Measurements from ENCODE around the gene AKAP3. TPM values are rescaled to one million over a fixed set of nuclear protein-coding genes. Genes with fewer than 3 reads are reported as not detected.

AKAP3 gene
- total and polyA plus RNA-seq, 2 donors (not counting 3 experiments of a cell fraction or from before 2014, with no cell fraction given), result 0.18 to 0.62 TPM

- dilution Hi-C loops (cut with MboI; ENCODE audit: extremely low pct_ligation_motif_present, low sequenced_read_pairs), result no loop called here
- FAIRE-seq, result peak; percentile 93
Measured at GRCh38 chr12:4604684-4605193, 44.1 kb downstream of the AKAP3 start.

More at GRCh38 chr12:4604684-4605193, 44.1 kb downstream of the AKAP3 start:
- H3K79me2 ChIP-seq (ENCODE audit: control insufficient read depth, insufficient read depth, low read length), result peaks cover 4% of the 10 kb centered on the region
- H3K4me3 ChIP-seq (replicated peaks in 1 of 3; ENCODE audit: insufficient read depth in 1 of 3, low read depth in 1 of 3, low read length in 3 of 3), result peak overlapping the region; percentile 57 to 82 (median 77)
- no peaks in the 10 kb centered on the region for H4K20me1 ChIP-seq (replicated peaks; ENCODE audit: control insufficient read depth, extremely low read depth, insufficient read depth, low read length)
- CTCF ChIA-PET, result interaction anchor here (0.5 to 2.7 kb wide), 17 partner anchors 11 to 154 kb away, joined by 3 to 13 read pairs (median 5); partner anchors contain the start of genes AKAP3, DYRK4, NDUFA9 and RAD51AP1
- H3K9me3 ChIP-seq (replicated peaks; ENCODE audit: control insufficient read depth, insufficient read depth, low read length), result no peaks in the 10 kb centered on the region
- peaks cover 10 to 21% of the 10 kb centered on the region in 2 experiments for H3K27me3 ChIP-seq (ENCODE audit: control insufficient read depth in 2 of 2, insufficient read depth in 2 of 2, low read length in 2 of 2)
- POLR2A ChIA-PET, result no interaction called here
- H3K36me3 ChIP-seq (ENCODE audit: control insufficient read depth in 2 of 2, extremely low read depth in 1 of 2, insufficient read depth in 2 of 2, low read length in 2 of 2), result no peaks in the 10 kb centered on the region
- DNase-seq (ENCODE audit: low read depth, low spot score), result peak; percentile 89
- H2AFZ ChIP-seq (ENCODE audit: low read depth, low read length), result peak overlapping the region; percentile 74
- intact Hi-C loops (cut with micrococcal nuclease), result loop anchor here (1.0 to 2.0 kb wide), 3 partner anchors 45 to 154 kb away; partner anchors contain the start of genes AKAP3, NDUFA9 and RAD51AP1
- TF ChIP-seq POLR2AphosphoS5 (IDR thresholded peaks at IDR 0.05; ENCODE audit: insufficient read depth, low read depth, low read length), result no peak
- peak; percentile 95 to 96 for TF ChIP-seq CTCF (IDR thresholded peaks at IDR 0.05; ENCODE audit: extremely low read depth in 1 of 2, insufficient read depth in 1 of 2, low read depth in 1 of 2, low read length in 2 of 2)
- TF ChIP-seq MYC (IDR thresholded peaks at IDR 0.05; ENCODE audit: low read depth, low read length), result no peak
- no peak for TF ChIP-seq EZH2 (IDR thresholded peaks at IDR 0.05; ENCODE audit: borderline replicate concordance, low read depth, low read length, severe bottlenecking)
- TF ChIP-seq MAX (IDR thresholded peaks at IDR 0.05; ENCODE audit: insufficient read depth, insufficient read length), result peak; percentile 19
- TF ChIP-seq GATA2 (IDR thresholded peaks at IDR 0.05; ENCODE audit: insufficient read depth, insufficient read length, low read depth, low read length), result no peak
- no peak for TF ChIP-seq POLR2A (IDR thresholded peaks at IDR 0.05; ENCODE audit: low read depth, low read length)
- no peak for TF ChIP-seq FOS (IDR thresholded peaks at IDR 0.05; ENCODE audit: borderline replicate concordance, insufficient read depth, low read length)
- no peak for TF ChIP-seq JUN (IDR thresholded peaks at IDR 0.05; ENCODE audit: borderline replicate concordance, insufficient read depth, insufficient read length, low read depth)
- H3K9me1 ChIP-seq (replicated peaks; ENCODE audit: control insufficient read depth, extremely low read depth, insufficient read depth, low read length), result no peaks in the 10 kb centered on the region
- peak overlapping the region; percentile 49 for H3K9ac ChIP-seq (replicated peaks; ENCODE audit: extremely low read depth, insufficient read depth, low read length)
- peak overlapping the region; percentile 85 for H3K4me2 ChIP-seq (ENCODE audit: insufficient read depth, low read length)
- H3K27ac ChIP-seq (ENCODE audit: insufficient read depth, low read depth, low read length), result peak overlapping the region; percentile 3
- H3K4me1 ChIP-seq (ENCODE audit: control insufficient read depth, extremely low read depth, insufficient read depth, low read length), result peaks cover 13% of the 10 kb centered on the region
- no TSS peak for BruUV-seq (replicated peaks)
